Measurements from ENCODE around the gene IGF1R. TPM values are rescaled to one million over a fixed set of nuclear protein-coding genes. Genes with fewer than 3 reads are reported as not detected.

IGF1R gene
- total and polyA plus RNA-seq, 2 of the 13 experiments (the other 11 are each of a cell fraction or from before 2014, with no cell fraction given), result 15.9 to 18.4 TPM

- no peak for TF ChIP-seq CTCF (CRISPR knock-in tag; IDR thresholded peaks at IDR 0.05)
- TF ChIP-seq ZNF687 (CRISPR knock-in tag; IDR thresholded peaks at IDR 0.05), result no peak
- TF ChIP-seq POLR2G (IDR thresholded peaks at IDR 0.05; ENCODE audit: low read depth, low read length), result no peak
- no peak for TF ChIP-seq RFX5 (IDR thresholded peaks at IDR 0.05; ENCODE audit: low read depth, low read length)
- TF ChIP-seq, protein P1, sequence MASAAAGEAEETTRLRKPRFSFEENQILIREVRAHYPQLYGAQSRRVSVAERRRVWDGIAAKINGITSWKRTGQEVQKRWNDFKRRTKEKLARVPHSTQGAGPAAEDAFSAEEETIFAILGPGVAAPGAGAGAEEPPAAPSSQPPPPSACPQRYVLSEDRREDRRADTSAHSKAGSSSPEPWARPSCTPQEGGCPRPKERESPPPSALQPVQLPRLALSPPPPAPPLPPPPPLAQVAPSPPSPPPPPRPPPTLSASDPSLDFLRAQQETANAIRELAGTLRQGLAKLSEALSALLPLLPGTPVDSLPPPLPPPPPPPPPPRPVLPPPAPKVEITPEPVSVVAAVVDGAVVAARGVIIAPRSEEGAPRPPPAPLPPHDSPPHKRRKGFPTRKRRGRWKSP (CRISPR knock-in tag; IDR thresholded peaks at IDR 0.05), result no peak
- TF ChIP-seq, protein P2, sequence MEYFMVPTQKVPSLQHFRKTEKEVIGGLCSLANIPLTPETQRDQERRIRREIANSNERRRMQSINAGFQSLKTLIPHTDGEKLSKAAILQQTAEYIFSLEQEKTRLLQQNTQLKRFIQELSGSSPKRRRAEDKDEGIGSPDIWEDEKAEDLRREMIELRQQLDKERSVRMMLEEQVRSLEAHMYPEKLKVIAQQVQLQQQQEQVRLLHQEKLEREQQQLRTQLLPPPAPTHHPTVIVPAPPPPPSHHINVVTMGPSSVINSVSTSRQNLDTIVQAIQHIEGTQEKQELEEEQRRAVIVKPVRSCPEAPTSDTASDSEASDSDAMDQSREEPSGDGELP (IDR thresholded peaks at IDR 0.05; ENCODE audit: borderline replicate concordance, low read depth), result peak; percentile 85
- TF ChIP-seq, protein P3, sequence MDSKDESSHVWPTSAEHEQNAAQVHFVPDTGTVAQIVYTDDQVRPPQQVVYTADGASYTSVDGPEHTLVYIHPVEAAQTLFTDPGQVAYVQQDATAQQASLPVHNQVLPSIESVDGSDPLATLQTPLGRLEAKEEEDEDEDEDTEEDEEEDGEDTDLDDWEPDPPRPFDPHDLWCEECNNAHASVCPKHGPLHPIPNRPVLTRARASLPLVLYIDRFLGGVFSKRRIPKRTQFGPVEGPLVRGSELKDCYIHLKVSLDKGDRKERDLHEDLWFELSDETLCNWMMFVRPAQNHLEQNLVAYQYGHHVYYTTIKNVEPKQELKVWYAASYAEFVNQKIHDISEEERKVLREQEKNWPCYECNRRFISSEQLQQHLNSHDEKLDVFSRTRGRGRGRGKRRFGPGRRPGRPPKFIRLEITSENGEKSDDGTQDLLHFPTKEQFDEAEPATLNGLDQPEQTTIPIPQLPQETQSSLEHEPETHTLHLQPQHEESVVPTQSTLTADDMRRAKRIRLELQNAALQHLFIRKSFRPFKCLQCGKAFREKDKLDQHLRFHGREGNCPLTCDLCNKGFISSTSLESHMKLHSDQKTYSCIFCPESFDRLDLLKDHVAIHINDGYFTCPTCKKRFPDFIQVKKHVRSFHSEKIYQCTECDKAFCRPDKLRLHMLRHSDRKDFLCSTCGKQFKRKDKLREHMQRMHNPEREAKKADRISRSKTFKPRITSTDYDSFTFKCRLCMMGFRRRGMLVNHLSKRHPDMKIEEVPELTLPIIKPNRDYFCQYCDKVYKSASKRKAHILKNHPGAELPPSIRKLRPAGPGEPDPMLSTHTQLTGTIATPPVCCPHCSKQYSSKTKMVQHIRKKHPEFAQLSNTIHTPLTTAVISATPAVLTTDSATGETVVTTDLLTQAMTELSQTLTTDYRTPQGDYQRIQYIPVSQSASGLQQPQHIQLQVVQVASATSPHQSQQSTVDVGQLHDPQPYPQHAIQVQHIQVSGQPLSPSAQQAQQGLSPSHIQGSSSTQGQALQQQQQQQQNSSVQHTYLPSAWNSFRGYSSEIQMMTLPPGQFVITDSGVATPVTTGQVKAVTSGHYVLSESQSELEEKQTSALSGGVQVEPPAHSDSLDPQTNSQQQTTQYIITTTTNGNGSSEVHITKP (CRISPR knock-in tag; IDR thresholded peaks at IDR 0.05; ENCODE audit: low read depth), result no peak
- no peak for TF ChIP-seq HDAC6 (IDR thresholded peaks at IDR 0.05; ENCODE audit: low read depth, low read length)
- TF ChIP-seq GZF1 (CRISPR knock-in tag; IDR thresholded peaks at IDR 0.05), result no peak
- no peak for TF ChIP-seq MBNL3 (CRISPR knock-in tag; conservative IDR thresholded peaks at IDR 0.05)
- TF ChIP-seq LCORL (IDR thresholded peaks at IDR 0.05), result peak; percentile 54; the same call in 1 of the 2 replicates
- 0 out of 2 replicates have a peak, but pooled peaks have one; percentile 39 for TF ChIP-seq LCORL (CRISPR knock-in tag; IDR thresholded peaks at IDR 0.05)
- TF ChIP-seq ZNF781 (CRISPR knock-in tag; IDR thresholded peaks at IDR 0.05; ENCODE audit: borderline replicate concordance, not compliant biosample characterization), result no peak
- no peak for TF ChIP-seq LRRFIP1 (CRISPR knock-in tag; conservative IDR thresholded peaks at IDR 0.05)
- no peak for TF ChIP-seq TAF1 (CRISPR knock-in tag; IDR thresholded peaks at IDR 0.05)
- peak; percentile 84 for TF ChIP-seq HDAC1 (CRISPR knock-in tag; IDR thresholded peaks at IDR 0.05)
Measured at GRCh38 chr15:98843844-98844243, 195.5 kb downstream of the IGF1R start (continued).
